Lung (tissue), 12 donors: ENCODE measurements around the gene GASK1B. TPM values are rescaled to one million over a fixed set of nuclear protein-coding genes. Genes with fewer than 3 reads are reported as not detected.

ENCODE experiments used
- ATAC-seq: fragments of 200-7000 bp; cut with Tn5 transposase; one replicate; pipeline ENCODE4 v1.9.1; 2020; ENCODE audit warnings: moderate number of reproducible peaks; ENCODE audit not compliant: insufficient read depth, low FRiP score
- DNase-seq, 3 donors: peaks; one replicate each; pipeline ENCODE4 v3.0.0-alpha.2; 2013 to 2017
- H3K27ac ChIP-seq, 2 donors: one replicate each; pipeline ENCODE4 v1.5.1; 2013; ENCODE audit warnings: mild to moderate bottlenecking in 2 of 2, moderate library complexity in 2 of 2, control low read depth in 1 of 2, inconsistent platforms in 1 of 2, low read depth in 1 of 2, low read length in 1 of 2
- H3K27me3 ChIP-seq, 3 donors: one replicate each; pipeline ENCODE4 v1.5.1; 2013; ENCODE audit warnings: low read length in 2 of 3; ENCODE audit not compliant: control insufficient read depth in 3 of 3, insufficient read depth in 3 of 3
- H3K36me3 ChIP-seq, 4 donors: one replicate each; pipeline ENCODE4 v1.5.1; 2013; ENCODE audit warnings: low read length in 4 of 4, mild to moderate bottlenecking in 1 of 4, moderate library complexity in 1 of 4; ENCODE audit not compliant: control insufficient read depth in 4 of 4, insufficient read depth in 4 of 4
- H3K4me1 ChIP-seq, 5 donors: one replicate each; pipeline ENCODE4 v1.5.1; 2013; ENCODE audit warnings: low read length in 5 of 5, mild to moderate bottlenecking in 2 of 5, moderate library complexity in 1 of 5; ENCODE audit not compliant: control insufficient read depth in 5 of 5, insufficient read depth in 5 of 5
- H3K4me3 ChIP-seq: one replicate; pipeline ENCODE4 v1.5.1; 2013; ENCODE audit warnings: mild to moderate bottlenecking, control low read depth, moderate library complexity
- H3K9ac ChIP-seq, 2 donors: one replicate each; pipeline ENCODE4 v1.5.1; 2013; ENCODE audit warnings: low read length in 2 of 2, control low read depth in 1 of 2; ENCODE audit not compliant: insufficient read depth in 1 of 2
- H3K9me3 ChIP-seq, 4 donors: one replicate each; pipeline ENCODE4 v1.5.1; 2013; ENCODE audit warnings: low read length in 3 of 4, mild to moderate bottlenecking in 1 of 4, moderate library complexity in 1 of 4; ENCODE audit not compliant: control insufficient read depth in 4 of 4, insufficient read depth in 3 of 4
- CTCF ChIP-seq: IDR thresholded peaks from 2 replicates; pipeline ENCODE4 v1.5.1; 2012; ENCODE audit warnings: mild to moderate bottlenecking; ENCODE audit errors: control extremely low read depth, extremely low read depth
- WGBS, 2 donors: extraction: QIAGEN DNeasy Blood & Tissue Kit; methylation state at CpG; one replicate each; pipeline ENCODE4 v1.1.7; 2013; 5-methylcytosine and 5-hydroxymethylcytosine counted together
- polyA plus RNA-seq, 2 donors: library from polyadenylated mRNA; stranded (reverse); fragments of 200-250 nt; gene quantifications; one replicate each; pipeline ENCODE4 v1.2.1, GENCODE V29; 2013
- total RNA-seq, 2 donors: library from RNA; depleted of rRNA in 1 of 2; stranded (reverse); fragments of >200 nt in 1 of 2; gene quantifications; one replicate each; pipeline ENCODE4 v1.2.1, GENCODE V29; 2014 to 2021
- donor health status: control.
- donor health status: control.
- donor health status: Bipolar disorder and iron deficiency.
- donor health status: healthy.
- donor health status: DM: yes; HTN: yes; CAD: no.

GASK1B gene
- total and polyA plus RNA-seq, 4 donors = 3.2 to 36.6 (median 30.2) TPM

- Histone ChIP-seq H3K9ac (no peak overlapping the region), H3K9me3 (no peaks in the 10 kb centered on the region), H3K27me3 (no peaks in the 10 kb centered on the region), H3K36me3 (peaks cover 0 to 12% (median under 1%) of the 10 kb centered on the region in 4 donors), H3K4me3 (no peak overlapping the region), H3K4me1 (peaks cover 0 to 11% (median 5%) of the 10 kb centered on the region in 5 donors), H3K27ac (no peak overlapping the region)
- TF ChIP-seq CTCF = no peak
- ATAC-seq (no peak), DNase-seq (no peak)
- 84 to 97% methylated on average over 1 of the region's 1 CpG for WGBS, 2 donors
Measured at GRCh38 chr4:158214856-158215255, 42.0 kb upstream of the GASK1B start.

DNA sequence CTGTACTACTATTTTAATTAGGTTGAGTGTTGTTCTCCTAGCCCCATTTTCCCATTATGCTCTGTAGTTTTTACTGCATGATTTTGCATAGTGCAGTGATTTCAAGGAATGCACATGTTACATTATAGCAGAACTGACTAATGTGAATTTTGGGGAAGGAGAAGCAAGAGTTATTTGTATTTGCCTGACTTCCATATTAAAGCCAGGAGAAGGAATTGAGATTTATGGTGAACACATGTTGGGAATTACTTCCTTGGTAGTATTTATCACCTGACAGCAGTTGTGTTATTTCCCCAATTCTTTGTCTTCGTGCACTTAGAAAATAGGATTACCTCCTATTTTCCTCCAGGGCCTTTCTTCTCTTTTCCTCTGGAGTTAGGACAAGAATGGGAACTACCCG lies 40.6 kb upstream of the GASK1B start:
- ATAC-seq (no peak), DNase-seq (no peak)
- H3K36me3 ChIP-seq = peaks cover 0 to 3% (median under 1%) of the 10 kb centered on the region in 4 donors
- 85 to 90% methylated on average over 2 of the region's 2 CpGs for WGBS, 2 donors
- no peak for TF ChIP-seq CTCF
- H3K4me3 ChIP-seq = no peak overlapping the region
- H3K27me3 ChIP-seq = no peaks in the 10 kb centered on the region
- no peak overlapping the region for H3K27ac ChIP-seq
- H3K9ac ChIP-seq = no peak overlapping the region
- H3K4me1 ChIP-seq = peaks cover 0 to 11% (median 5%) of the 10 kb centered on the region in 5 donors
- no peaks in the 10 kb centered on the region for H3K9me3 ChIP-seq

- Histone ChIP-seq H3K4me1 (peaks cover 0 to 8% (median 5%) of the 10 kb centered on the region in 5 donors), H3K27me3 (no peaks in the 10 kb centered on the region), H3K9me3 (no peaks in the 10 kb centered on the region), H3K4me3 (no peak overlapping the region), H3K27ac (peak overlapping the region in 1 of 2 donors; percentile 45), H3K9ac (peak overlapping the region; percentile 17 to 20), H3K36me3 (peaks cover 0 to 3% (median under 1%) of the 10 kb centered on the region in 4 donors)
- peak in 1 of 3 donors; percentile 2 for DNase-seq
- WGBS, 2 donors = 46 to 56% methylated on average over 3 of the region's 3 CpGs
- TF ChIP-seq CTCF = no peak
- ATAC-seq = no peak
Measured at GRCh38 chr4:158211222-158211621, 38.4 kb upstream of the GASK1B start.
